CD14-positive monocyte (primary cell): ENCODE measurements around the gene SLC2A4RG. TPM values are rescaled to one million over a fixed set of nuclear protein-coding genes. Genes with fewer than 3 reads are reported as not detected.

Source experiments
- DNase-seq, 3 donors: peaks; one replicate each; pipeline ENCODE4 v3.0.0-alpha.2; 2011 to 2022
- H2AFZ ChIP-seq: 2 replicates; pipeline ENCODE4 v1.6.0; 2012; ENCODE audit warnings: mild to moderate bottlenecking, low read depth, low read length, inconsistent platforms; ENCODE audit not compliant: insufficient read depth, poor library complexity, severe bottlenecking
- H3K27ac ChIP-seq, 2 donors: 1 replicate in 1 of 2; 2 replicates in 1 of 2; pipeline ENCODE4 v1.5.1; 2012 to 2013; ENCODE audit warnings: low read length in 2 of 2, control low read depth in 1 of 2, inconsistent platforms in 1 of 2, low read depth in 1 of 2, mild to moderate bottlenecking in 1 of 2
- H3K27me3 ChIP-seq, 2 donors: one replicate each; pipeline versions ENCODE4 v1.6.0 to v1.6.1; 2011 to 2013; ENCODE audit warnings: low read length in 2 of 2; ENCODE audit not compliant: control insufficient read depth in 2 of 2, insufficient read depth in 2 of 2
- H3K36me3 ChIP-seq, 2 donors: replicated peaks in 1 of 2; 1 replicate in 1 of 2; 2 replicates in 1 of 2; pipeline versions ENCODE4 v1.5.1 to v1.6.1; 2012 to 2013; ENCODE audit warnings: low read length in 2 of 2, control low read depth in 1 of 2, inconsistent platforms in 1 of 2, mild to moderate bottlenecking in 1 of 2; ENCODE audit not compliant: insufficient read depth in 2 of 2, control insufficient read depth in 1 of 2
- H3K4me1 ChIP-seq, 2 donors: 1 replicate in 1 of 2; 2 replicates in 1 of 2; pipeline versions ENCODE4 v1.5.1 to v1.6.1; 2012 to 2013; ENCODE audit warnings: low read length in 2 of 2, control low read depth in 1 of 2, inconsistent platforms in 1 of 2, mild to moderate bottlenecking in 1 of 2, moderate library complexity in 1 of 2; ENCODE audit not compliant: insufficient read depth in 2 of 2, control insufficient read depth in 1 of 2
- H3K4me2 ChIP-seq: replicated peaks from 2 replicates; pipeline ENCODE3; 2012; ENCODE audit warnings: low read length, moderate library complexity, mild to moderate bottlenecking; ENCODE audit not compliant: poor library complexity, severe bottlenecking; ENCODE audit errors: extremely low read depth
- H3K4me3 ChIP-seq, 3 experiments: fragments of 200-600 bp in 1 of 3; sonication (generic) in 1 of 3; replicated peaks in 1 of 3; 1 replicate in 2 of 3; 2 replicates in 1 of 3; pipeline ENCODE4 v1.5.1; 2011 to 2013; ENCODE audit warnings: low read length in 3 of 3, mild to moderate bottlenecking in 3 of 3, control low read depth in 2 of 3, low read depth in 2 of 3, inconsistent platforms in 1 of 3, moderate library complexity in 1 of 3
- H3K79me2 ChIP-seq: 2 replicates; pipeline ENCODE4 v1.6.0; 2012; ENCODE audit warnings: mild to moderate bottlenecking, control low read depth, inconsistent platforms, low read length, moderate library complexity; ENCODE audit not compliant: insufficient read depth
- H3K9ac ChIP-seq: 2 replicates; pipeline ENCODE4 v1.6.0; 2017; ENCODE audit warnings: low read length, mild to moderate bottlenecking; ENCODE audit not compliant: insufficient read depth, poor library complexity, severe bottlenecking
- H3K9me3 ChIP-seq, 2 donors: replicated peaks in 1 of 2; 1 replicate in 1 of 2; 2 replicates in 1 of 2; pipeline versions ENCODE4 v1.5.1 to v1.6.1; 2012 to 2013; ENCODE audit warnings: low read length in 2 of 2, control low read depth in 1 of 2; ENCODE audit not compliant: control insufficient read depth in 1 of 2, insufficient read depth in 1 of 2
- H4K20me1 ChIP-seq: 2 replicates; pipeline ENCODE4 v1.6.0; 2012; ENCODE audit warnings: mild to moderate bottlenecking, low read length, control low read depth, moderate library complexity; ENCODE audit not compliant: insufficient read depth
- H3K27ac Mint-ChIP-seq, 7 donors: one replicate each; pipeline ENCODE4 v1.8.0; 2020; ENCODE audit warnings: mild to moderate bottlenecking in 7 of 7, mixed read lengths in 7 of 7, moderate library complexity in 6 of 7, inconsistent platforms in 2 of 7
- H3K27me3 Mint-ChIP-seq, 3 donors: one replicate each; pipeline ENCODE4 v1.8.0; 2021 to 2022; ENCODE audit warnings: low read depth in 3 of 3, mild to moderate bottlenecking in 3 of 3, mixed read lengths in 3 of 3, moderate library complexity in 3 of 3, inconsistent platforms in 1 of 3
- H3K36me3 Mint-ChIP-seq, 2 donors: one replicate each; pipeline ENCODE4 v1.8.0; 2020; ENCODE audit warnings: mixed read lengths in 2 of 2, inconsistent platforms in 1 of 2, mild to moderate bottlenecking in 1 of 2
- H3K4me1 Mint-ChIP-seq: one replicate; pipeline ENCODE4 v1.8.0; 2020; ENCODE audit warnings: mild to moderate bottlenecking, mixed read lengths
- H3K4me3 Mint-ChIP-seq, 2 donors: one replicate each; pipeline ENCODE4 v1.8.0; 2020; ENCODE audit warnings: mild to moderate bottlenecking in 2 of 2, mixed read lengths in 2 of 2, moderate library complexity in 1 of 2
- H3K9me3 Mint-ChIP-seq, 7 donors: one replicate each; pipeline ENCODE4 v1.8.0; 2020 to 2022; ENCODE audit warnings: mixed read lengths in 7 of 7, mild to moderate bottlenecking in 6 of 7, moderate library complexity in 6 of 7, inconsistent platforms in 2 of 7
- WGBS: methylation state at CpG from one replicate; pipeline ENCODE4 v1.1.5; 2013; ENCODE audit warnings: missing lambda C conversion rate; ENCODE audit not compliant: insufficient coverage; 5-methylcytosine and 5-hydroxymethylcytosine counted together
- intact Hi-C, 2 donors: fragments of 100-400 bp; cut with micrococcal nuclease; formaldehyde crosslinking; loops; one replicate each; pipeline versions ENCODE4 v1.15.0 to v1.15.1; 2023
- polyA plus RNA-seq, 3 donors: library from polyadenylated mRNA; depleted of rRNA in 1 of 3; unstranded in 2 of 3; stranded (reverse) in 1 of 3; fragments of 300-500 nt in 2 of 3; fragments of >200 nt in 1 of 3; fragmentation: Illumina TruSeq in 2 of 3; gene quantifications; 1 replicate in 2 of 3; 2 replicates in 1 of 3; pipeline ENCODE4 v1.2.3, GENCODE V29; 2012 to 2021
- TF ChIP-seq, protein P1 (sequence below): fragments of 200-600 bp; IDR thresholded peaks from one replicate; pipeline ENCODE4 v1.8.0; 2022; ENCODE audit warnings: antibody characterized with exemption, mild to moderate bottlenecking

The SLC2A4RG gene
- polyA plus RNA-seq, 3 donors: 0.46 to 21.0 (median 1.5) TPM

DNA sequence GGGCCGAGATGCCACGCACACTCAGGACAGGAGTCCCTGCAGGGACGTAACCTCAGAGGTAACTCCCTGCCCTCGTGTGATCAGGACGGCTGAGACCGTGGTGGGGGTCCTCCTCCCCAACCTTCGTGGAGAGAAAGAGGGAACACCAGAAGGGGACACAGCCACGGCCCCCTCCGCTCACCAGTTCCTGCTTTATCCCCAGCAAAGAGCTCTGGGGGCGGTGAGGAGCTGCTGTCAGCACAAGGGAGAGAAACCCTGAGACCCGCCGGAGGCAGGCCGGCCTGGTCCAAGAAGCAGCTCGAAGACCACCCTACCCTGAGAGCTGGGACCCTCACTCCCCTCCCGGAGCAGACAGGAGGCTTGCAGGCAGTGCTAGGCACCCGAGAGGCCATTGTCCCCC is 44.4 kb downstream of the SLC2A4RG start:
- H3K9ac ChIP-seq: no peak overlapping the region
- TF ChIP-seq, protein P1, sequence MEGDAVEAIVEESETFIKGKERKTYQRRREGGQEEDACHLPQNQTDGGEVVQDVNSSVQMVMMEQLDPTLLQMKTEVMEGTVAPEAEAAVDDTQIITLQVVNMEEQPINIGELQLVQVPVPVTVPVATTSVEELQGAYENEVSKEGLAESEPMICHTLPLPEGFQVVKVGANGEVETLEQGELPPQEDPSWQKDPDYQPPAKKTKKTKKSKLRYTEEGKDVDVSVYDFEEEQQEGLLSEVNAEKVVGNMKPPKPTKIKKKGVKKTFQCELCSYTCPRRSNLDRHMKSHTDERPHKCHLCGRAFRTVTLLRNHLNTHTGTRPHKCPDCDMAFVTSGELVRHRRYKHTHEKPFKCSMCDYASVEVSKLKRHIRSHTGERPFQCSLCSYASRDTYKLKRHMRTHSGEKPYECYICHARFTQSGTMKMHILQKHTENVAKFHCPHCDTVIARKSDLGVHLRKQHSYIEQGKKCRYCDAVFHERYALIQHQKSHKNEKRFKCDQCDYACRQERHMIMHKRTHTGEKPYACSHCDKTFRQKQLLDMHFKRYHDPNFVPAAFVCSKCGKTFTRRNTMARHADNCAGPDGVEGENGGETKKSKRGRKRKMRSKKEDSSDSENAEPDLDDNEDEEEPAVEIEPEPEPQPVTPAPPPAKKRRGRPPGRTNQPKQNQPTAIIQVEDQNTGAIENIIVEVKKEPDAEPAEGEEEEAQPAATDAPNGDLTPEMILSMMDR: no peak
- H3K27me3 Mint-ChIP-seq: peaks cover 0 to 6% (median 2%) of the 10 kb centered on the region in 3 donors
- no peak overlapping the region for H3K4me3 ChIP-seq
- 92% methylated on average over 7 of the region's 16 CpGs for WGBS
- H3K9me3 Mint-ChIP-seq: no peaks in the 10 kb centered on the region
- H3K36me3 Mint-ChIP-seq: no peaks in the 10 kb centered on the region
- H3K27ac ChIP-seq: no peak overlapping the region
- intact Hi-C loops: no loop called here
- no peaks in the 10 kb centered on the region for H4K20me1 ChIP-seq
- no peaks in the 10 kb centered on the region for H3K79me2 ChIP-seq
- DNase-seq: no peak
- H3K4me1 Mint-ChIP-seq: peaks cover 2% of the 10 kb centered on the region
- no peaks in the 10 kb centered on the region for H3K36me3 ChIP-seq
- H3K4me3 Mint-ChIP-seq: no peak overlapping the region
- peaks cover 0 to 6% of the 10 kb centered on the region in 2 donors for H3K4me1 ChIP-seq
- no peaks in the 10 kb centered on the region for H3K9me3 ChIP-seq
- H3K4me2 ChIP-seq: no peak overlapping the region
- H2AFZ ChIP-seq: no peak overlapping the region
- no peak overlapping the region for H3K27ac Mint-ChIP-seq
- H3K27me3 ChIP-seq: no peaks in the 10 kb centered on the region

DNA sequence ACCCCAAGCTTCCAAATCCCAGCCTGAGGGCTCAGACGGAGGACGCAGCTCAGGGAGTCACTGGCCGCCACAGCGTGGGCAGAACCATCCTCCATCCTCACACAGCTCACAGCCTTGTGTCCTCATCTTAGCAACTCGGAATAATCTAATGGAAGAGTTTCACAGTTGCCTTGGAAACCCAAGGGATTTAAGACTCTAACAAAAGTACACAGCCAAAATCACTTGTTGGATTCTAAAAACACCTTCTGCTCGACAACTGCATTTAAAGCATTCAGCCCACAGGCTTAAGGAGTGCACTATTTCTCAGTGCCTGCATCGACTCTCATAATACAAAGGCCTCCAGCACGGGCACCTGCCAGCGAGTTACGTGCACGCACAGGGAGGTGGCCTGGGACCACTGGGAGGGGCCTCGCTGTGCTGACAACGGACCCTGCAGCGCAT is 46.1 kb downstream of the SLC2A4RG start:
- no peaks in the 10 kb centered on the region for H3K9me3 Mint-ChIP-seq
- no peaks in the 10 kb centered on the region for H3K79me2 ChIP-seq
- no peak overlapping the region for H2AFZ ChIP-seq
- H3K4me3 ChIP-seq: no peak overlapping the region
- H3K27me3 ChIP-seq: no peaks in the 10 kb centered on the region
- H3K36me3 Mint-ChIP-seq: no peaks in the 10 kb centered on the region
- H3K4me1 Mint-ChIP-seq: peaks cover 2% of the 10 kb centered on the region
- peak overlapping the region in 1 of 7 donors; percentile 68 for H3K27ac Mint-ChIP-seq
- H3K4me2 ChIP-seq: no peak overlapping the region
- H3K9ac ChIP-seq: no peak overlapping the region
- peaks cover 0 to 6% of the 10 kb centered on the region in 2 donors for H3K4me1 ChIP-seq
- no peaks in the 10 kb centered on the region for H3K9me3 ChIP-seq
- WGBS: 90% methylated on average over 7 of the region's 14 CpGs
- H4K20me1 ChIP-seq: no peaks in the 10 kb centered on the region
- no peak for DNase-seq
- peaks cover 0 to 6% (median 2%) of the 10 kb centered on the region in 3 donors for H3K27me3 Mint-ChIP-seq
- H3K27ac ChIP-seq: no peak overlapping the region
- TF ChIP-seq, protein P1: no peak
- intact Hi-C loops: loop anchor here (2.0 to 5.0 kb wide), 3 partner anchors 79 to 187 kb away; partner anchors contain the start of gene TPD52L2 (in 1 of the 2)
- H3K36me3 ChIP-seq: no peaks in the 10 kb centered on the region
- no peak overlapping the region for H3K4me3 Mint-ChIP-seq
